Stimulated activated CD8-positive, alpha-beta memory T cell treated with anti-CD3 and anti-CD28 coated beads, Interleukin-7, amount 100 ng/mL, for 1 hour (primary cell): Measurements from ENCODE around the gene CALCOCO2.
"Not testable (repeated sequence)": the region's sequence is repeated elsewhere in the genome, so short reads cannot be mapped to it uniquely, and the experiment has no call there.

Experiments
- DNase-seq, 2 donors: peaks; one replicate each; pipeline ENCODE4 v3.0.0-alpha.2; 2020; ENCODE audit warnings: low read depth in 2 of 2

CALCOCO2 gene

GRCh38 chr17:48830840-48831548 lies at the start of gene CALCOCO2:
Gene CALCOCO2 (plus strand): TSS chr17:48831035. CDS start chr17:48841708, 10,673 bp downstream.
- DNase-seq: peak; percentile 73 to 75

GRCh38 chr17:48787828-48788227 lies 43.0 kb upstream of the CALCOCO2 start:
- no peak for DNase-seq

GRCh38 chr17:48790607-48791127 lies 40.2 kb upstream of the CALCOCO2 start:
- no peak for DNase-seq

GRCh38 chr17:48791128-48792032 lies 39.5 kb upstream of the CALCOCO2 start:
- no peak for DNase-seq

- no peak for DNase-seq
These were observed 38.6 kb upstream of the CALCOCO2 start for GRCh38 chr17:48792033-48792798.

GRCh38 chr17:48795444-48796162 lies 35.2 kb upstream of the CALCOCO2 start:
- DNase-seq: no peak

- DNase-seq: not testable (repeated sequence)
These were observed 34.7 kb upstream of the CALCOCO2 start for GRCh38 chr17:48796163-48796522.

- DNase-seq: no peak
These were observed 31.6 kb upstream of the CALCOCO2 start for GRCh38 chr17:48799069-48799723.

GRCh38 chr17:48800626-48801217 lies 30.1 kb upstream of the CALCOCO2 start:
- no peak for DNase-seq

GRCh38 chr17:48804936-48805411 lies 25.9 kb upstream of the CALCOCO2 start:
- DNase-seq: peak; percentile 15 to 43

- DNase-seq: no peak
These were observed 21.7 kb upstream of the CALCOCO2 start for GRCh38 chr17:48809182-48809581.

- no peak for DNase-seq
These were observed 18.8 kb upstream of the CALCOCO2 start for GRCh38 chr17:48812001-48812400.

GRCh38 chr17:48814504-48814903 lies 16.3 kb upstream of the CALCOCO2 start:
- DNase-seq: no peak

GRCh38 chr17:48815311-48815710 lies 15.5 kb upstream of the CALCOCO2 start:
- DNase-seq: no peak

- DNase-seq: no peak
These were observed 14.4 kb upstream of the CALCOCO2 start for GRCh38 chr17:48816438-48816773.

GRCh38 chr17:48816774-48817590 lies 13.9 kb upstream of the CALCOCO2 start, which contains the start of gene TTLL6:
Gene TTLL6 (minus strand): TSS chr17:48817229. CDS start chr17:48817072, 157 bp downstream.
- peak; percentile 43 to 45 for DNase-seq

- DNase-seq: no peak
These were observed 12.4 kb upstream of the CALCOCO2 start for GRCh38 chr17:48818361-48818841.

- DNase-seq: no peak
These were observed 11.4 kb upstream of the CALCOCO2 start for GRCh38 chr17:48819466-48819865.

- DNase-seq: not testable (repeated sequence)
These were observed 9.9 kb upstream of the CALCOCO2 start for GRCh38 chr17:48820936-48821335.
